Measurements from ENCODE around the gene NFYC.

GRCh38 chr1:40818264-40818961, 126.9 kb downstream of the NFYC start:
- no peak for TF ChIP-seq EZH2phosphoT487 (IDR thresholded peaks at IDR 0.05; ENCODE audit: insufficient read depth, low read depth)
- no peak for TF ChIP-seq EZH2 (IDR thresholded peaks at IDR 0.05; ENCODE audit: insufficient read depth, poor library complexity, severe bottlenecking)
